Activated CD8-positive, alpha-beta memory T cell treated with anti-CD3 and anti-CD28 coated beads, Interleukin-2, amount 50 U/mL, for 4 hours (primary cell): ENCODE results near the gene BIN2.
"Not testable (repeated sequence)": the region's sequence is repeated elsewhere in the genome, so short reads cannot be mapped to it uniquely, and the experiment has no call there.

Experiments
- DNase-seq: peaks from one replicate; pipeline ENCODE4 v3.0.0-alpha.2; 2020

BIN2 gene

DNA sequence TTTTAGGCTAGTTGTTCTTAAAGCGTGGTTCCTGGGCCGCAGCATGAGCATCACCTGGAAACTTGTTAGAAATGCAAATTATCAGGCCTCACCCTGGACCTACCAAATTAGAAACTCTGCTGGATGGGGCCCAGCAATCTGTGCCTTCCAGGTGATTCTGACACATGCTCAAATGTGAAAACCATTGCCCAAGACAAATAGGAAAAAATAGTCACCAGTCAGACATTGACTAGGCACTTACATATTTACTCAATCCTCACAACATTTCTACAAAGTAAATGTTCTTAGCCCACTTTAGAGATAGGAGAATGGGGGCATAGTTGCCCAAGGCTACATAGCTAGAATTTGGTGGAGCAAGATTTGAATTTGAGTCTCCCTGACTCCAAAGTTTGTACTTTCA is 19.2 kb upstream of the BIN2 start:
- DNase-seq, result no peak

- DNase-seq, result no peak
Measured at GRCh38 chr12:51342416-51342815, 18.4 kb upstream of the BIN2 start.

DNA sequence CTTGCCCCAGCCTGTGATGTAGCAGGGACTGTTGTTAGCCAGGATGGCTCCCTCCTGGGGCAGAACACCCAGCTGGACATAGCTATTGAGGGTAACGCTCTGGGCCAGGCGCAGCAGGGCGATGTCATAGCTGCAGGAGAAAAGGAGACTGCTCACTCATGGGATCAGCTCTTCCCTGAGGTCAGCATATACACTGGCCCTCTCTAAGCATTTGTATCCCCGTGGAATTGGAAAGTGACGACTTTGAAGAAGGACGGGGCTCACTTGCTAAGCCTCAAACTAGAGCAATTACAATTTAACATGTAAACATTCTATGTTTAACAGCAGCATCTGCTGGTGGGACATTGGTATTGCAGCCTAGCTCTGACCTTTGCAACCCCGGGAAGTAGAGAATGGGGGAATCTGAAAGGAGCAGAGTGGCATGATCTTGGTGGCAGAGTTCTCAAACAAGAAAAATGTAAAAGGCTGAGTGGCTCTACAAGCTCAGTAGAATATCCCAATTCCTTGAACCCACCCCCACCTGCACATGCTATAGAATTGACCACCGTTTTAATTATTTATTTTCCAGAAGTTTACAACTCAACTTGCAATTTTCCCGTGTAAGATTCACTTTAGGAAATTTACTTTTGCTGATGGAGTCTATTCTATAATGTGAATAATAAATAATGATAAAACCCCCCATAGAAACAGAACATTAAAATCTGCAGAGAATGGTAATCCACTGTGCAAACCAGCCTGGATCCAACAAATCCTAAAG is 17.5 kb upstream of the BIN2 start:
- DNase-seq, result peak; percentile 75

GRCh38 chr12:51339750-51340149 is 15.8 kb upstream of the BIN2 start:
- no peak for DNase-seq

GRCh38 chr12:51337336-51337735 is 13.4 kb upstream of the BIN2 start:
- not testable (repeated sequence) for DNase-seq

- DNase-seq, result no peak
Measured at GRCh38 chr12:51335931-51336330, 12.0 kb upstream of the BIN2 start.

GRCh38 chr12:51334764-51335163 is 10.8 kb upstream of the BIN2 start:
- no peak for DNase-seq

DNA sequence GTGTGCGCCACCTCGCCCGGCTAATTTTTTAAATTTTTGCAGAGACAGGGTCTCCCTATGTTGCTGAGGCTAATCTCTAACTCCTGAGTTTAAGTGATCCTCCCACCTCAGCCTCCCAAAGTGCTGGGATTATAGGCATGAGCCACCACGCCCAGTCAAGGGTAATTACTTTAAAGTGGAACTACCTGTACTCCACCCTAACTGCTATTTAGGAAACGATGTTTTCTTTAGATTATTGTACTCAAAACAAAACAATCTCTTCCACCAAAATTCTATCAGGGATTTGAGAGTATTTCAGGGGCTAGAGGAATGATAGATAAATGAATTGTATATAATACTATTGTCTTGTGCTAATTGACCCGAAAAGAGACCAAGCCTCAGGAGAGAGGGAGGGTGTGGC is 9.6 kb upstream of the BIN2 start:
- no peak for DNase-seq

DNA sequence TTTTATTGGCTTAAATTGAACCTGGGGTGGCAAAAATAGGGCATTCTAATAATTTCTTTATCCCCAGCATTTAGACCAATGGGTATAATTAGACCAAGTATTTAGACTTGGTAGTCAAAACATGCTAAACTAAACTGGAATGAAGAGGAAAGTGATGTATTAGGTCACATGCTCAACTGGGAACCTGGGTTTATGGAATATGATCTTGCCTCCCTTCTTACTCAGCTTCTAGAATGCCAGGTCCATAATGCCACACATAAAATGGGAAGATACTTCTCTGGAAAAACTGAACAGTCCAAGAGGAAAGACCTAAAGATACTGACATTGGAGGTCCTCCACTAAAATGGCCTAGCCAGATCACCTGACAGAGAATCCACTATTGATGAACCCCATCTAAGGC is 6.2 kb upstream of the BIN2 start:
- DNase-seq, result no peak

GRCh38 chr12:51329742-51330141 is 5.8 kb upstream of the BIN2 start:
- no peak for DNase-seq

GRCh38 chr12:51328587-51328986 is 4.6 kb upstream of the BIN2 start:
- DNase-seq, result no peak

GRCh38 chr12:51326698-51327439 is 2.9 kb upstream of the BIN2 start:
- no peak for DNase-seq

DNA sequence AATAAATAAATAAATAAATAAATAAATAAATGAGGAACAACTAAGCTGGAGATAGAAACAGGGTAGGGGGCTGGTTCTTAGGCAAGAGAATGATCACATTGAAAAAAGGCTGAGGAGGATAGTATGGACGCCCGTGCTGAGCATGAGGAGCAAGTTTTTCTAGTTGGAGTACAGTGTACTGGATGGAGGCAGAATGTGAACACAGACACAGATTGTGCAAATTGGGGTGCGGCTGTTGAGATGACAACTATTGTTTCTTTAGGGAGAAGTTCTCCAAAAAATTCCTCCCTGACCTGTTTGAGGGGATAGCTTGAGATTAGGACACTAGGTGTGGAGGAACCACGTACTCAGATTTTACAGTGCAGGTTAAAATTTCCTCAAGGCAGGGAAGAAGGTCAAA is 979 bp upstream of the BIN2 start:
- DNase-seq, result no peak

DNA sequence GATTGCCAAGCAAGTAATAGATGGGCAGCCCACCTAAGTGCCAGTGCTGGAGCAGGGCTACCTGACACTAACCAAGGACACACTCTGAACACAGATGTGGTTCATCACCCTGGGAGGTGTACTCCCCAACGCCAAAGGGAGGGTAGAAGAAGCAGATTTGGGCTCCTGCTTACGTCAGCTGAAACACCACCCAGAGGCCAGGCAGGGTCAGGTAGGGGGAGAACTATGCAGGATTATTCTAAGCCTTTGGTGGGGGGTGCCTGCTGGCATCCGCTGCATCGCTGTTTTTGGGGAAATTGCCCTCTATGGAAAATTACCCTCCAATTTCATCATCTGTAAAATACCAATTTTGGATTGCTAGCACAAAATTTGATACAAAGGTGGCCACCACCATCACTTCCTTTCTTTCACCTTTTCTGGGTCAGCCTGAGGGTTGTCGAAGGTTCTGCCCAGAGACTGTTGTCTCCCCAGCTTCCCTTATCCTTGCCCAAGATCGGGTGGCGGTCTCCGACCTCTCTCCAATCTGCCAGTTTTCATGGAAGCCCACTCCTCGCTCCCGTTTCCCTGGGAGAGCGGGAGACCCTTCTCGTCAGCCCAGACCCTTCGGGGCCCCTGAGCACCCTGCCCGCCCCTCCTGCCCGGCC is 535 bp downstream of the BIN2 start:
- peak; percentile 52 for DNase-seq

GRCh38 chr12:51322452-51322851 is 1.5 kb downstream of the BIN2 start:
- DNase-seq, result peak; percentile 26

DNA sequence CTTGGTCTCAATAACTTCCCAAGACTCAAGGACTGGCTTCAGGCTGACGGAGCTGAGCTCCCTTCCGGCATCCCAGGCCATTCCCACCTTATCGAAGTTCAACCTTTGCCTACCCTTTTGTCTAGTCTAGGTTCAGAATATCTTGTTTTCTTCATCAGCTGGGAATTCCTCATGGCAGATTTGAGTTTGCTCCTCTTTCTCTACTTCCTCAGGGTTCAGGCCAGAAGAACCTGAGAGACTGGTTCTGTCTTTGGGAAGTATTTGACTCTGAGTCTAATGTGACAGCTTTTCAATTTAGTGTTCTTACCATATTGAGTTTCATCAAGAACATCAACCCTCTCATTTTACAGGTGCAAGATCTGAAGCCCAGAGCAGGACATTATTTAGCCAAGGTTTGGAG is 2.1 kb downstream of the BIN2 start:
- DNase-seq, result no peak

GRCh38 chr12:51320695-51321320 is 3.2 kb downstream of the BIN2 start:
- no peak for DNase-seq

GRCh38 chr12:51320311-51320694 is 3.7 kb downstream of the BIN2 start:
- DNase-seq, result no peak

DNA sequence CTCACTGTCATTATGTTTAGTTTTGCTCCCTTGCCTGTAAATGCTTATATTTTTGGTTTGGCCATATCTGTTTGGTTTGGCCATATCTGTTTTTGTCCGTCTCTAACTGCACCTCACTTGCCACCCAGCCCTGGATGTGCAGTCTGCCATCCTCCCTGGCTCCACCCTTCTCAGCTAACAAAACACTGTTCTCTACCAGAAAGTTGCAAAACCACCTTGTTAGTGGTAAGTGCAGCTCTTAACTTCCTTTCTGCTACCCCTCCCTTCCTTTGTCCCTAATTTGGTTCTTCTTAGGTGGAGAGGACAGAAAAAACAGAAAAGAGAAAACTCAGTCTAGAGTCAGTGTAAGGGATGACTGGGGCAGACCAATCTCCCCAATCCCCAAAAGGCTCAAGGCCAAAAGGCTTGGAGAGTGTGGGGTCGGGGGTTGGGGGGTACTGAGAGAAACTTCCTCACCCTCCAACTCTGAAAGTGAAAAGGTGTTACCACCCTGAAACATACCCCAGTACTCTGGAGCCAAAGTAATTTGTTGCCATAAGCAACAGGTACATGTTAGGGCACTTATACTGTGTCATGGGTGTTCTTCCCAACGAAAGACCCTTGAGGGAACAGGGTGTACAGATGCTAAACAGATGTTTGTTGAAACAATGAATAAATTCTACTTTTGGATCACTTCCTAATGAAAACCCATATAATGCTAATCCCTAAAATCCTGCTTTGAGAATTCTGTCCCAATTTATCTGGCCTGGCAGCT is 5.0 kb downstream of the BIN2 start:
- DNase-seq, result peak; percentile 30

GRCh38 chr12:51318057-51318806 is 5.7 kb downstream of the BIN2 start:
- not testable (repeated sequence) for DNase-seq

GRCh38 chr12:51311389-51311788 is 12.6 kb downstream of the BIN2 start:
- DNase-seq, result no peak
